GM18870 (cell line): Measurements from ENCODE around the gene PRR18.

Experiments used
- ATAC-seq: cut with Tn5 transposase; IDR thresholded peaks from one replicate; pipeline ENCODE4 v1.9.1; 2021; ENCODE audit warnings: moderate library complexity; ENCODE audit not compliant: unreplicated experiment

Gene PRR18

GRCh38 chr6:166278579-166279392, 29.4 kb downstream of the PRR18 start:
- no peak for ATAC-seq

- ATAC-seq = no peak
Observed at GRCh38 chr6:166277892-166278578, 30.2 kb downstream of the PRR18 start.

- no peak for ATAC-seq
Observed at GRCh38 chr6:166277018-166277417, 31.2 kb downstream of the PRR18 start.

DNA sequence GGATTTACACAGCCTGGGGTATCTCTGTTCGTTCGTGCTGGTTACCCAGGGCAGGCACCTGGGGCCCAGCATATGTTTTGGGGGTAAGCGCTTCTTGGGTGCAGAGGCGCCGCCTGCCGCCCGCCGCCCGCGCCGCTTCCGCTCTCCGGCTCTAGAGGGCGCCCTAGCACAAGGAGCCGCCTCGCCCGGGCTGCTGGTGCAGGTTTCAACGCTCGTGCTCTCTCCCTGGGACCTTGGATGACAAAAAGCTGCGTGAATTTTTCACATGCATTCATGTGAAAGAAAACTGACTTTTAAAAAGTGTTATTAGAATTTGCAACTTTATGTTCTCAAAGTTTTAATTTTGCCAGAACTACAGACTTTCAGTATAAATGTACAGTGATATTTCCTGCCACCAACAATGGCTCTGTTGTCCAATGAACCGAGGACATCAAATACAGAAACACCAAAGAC, 32.5 kb downstream of the PRR18 start:
- ATAC-seq = peak; percentile 65

- no peak for ATAC-seq
Observed at GRCh38 chr6:166274739-166275370, 33.3 kb downstream of the PRR18 start.

GRCh38 chr6:166274163-166274562, 34.0 kb downstream of the PRR18 start:
- no peak for ATAC-seq

DNA sequence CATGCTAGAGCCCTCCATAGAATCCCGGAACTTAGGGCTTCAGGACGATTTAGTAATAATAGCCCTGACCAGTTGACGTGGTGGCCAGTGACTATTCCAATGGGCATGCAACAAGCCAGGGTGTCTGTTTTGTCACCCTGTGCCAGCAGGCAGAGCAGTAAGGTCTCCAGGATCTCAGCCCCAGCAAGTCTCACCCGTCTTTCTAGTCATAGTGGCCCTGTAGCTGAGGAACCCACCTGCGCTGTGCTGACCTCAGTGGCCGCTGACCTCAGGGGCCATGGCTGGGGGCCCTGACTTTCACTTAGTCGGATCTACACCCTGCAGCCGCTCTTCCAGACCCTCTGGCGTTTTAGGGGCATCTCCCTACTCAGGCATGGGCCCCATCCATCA, 36.8 kb downstream of the PRR18 start:
- ATAC-seq = no peak

DNA sequence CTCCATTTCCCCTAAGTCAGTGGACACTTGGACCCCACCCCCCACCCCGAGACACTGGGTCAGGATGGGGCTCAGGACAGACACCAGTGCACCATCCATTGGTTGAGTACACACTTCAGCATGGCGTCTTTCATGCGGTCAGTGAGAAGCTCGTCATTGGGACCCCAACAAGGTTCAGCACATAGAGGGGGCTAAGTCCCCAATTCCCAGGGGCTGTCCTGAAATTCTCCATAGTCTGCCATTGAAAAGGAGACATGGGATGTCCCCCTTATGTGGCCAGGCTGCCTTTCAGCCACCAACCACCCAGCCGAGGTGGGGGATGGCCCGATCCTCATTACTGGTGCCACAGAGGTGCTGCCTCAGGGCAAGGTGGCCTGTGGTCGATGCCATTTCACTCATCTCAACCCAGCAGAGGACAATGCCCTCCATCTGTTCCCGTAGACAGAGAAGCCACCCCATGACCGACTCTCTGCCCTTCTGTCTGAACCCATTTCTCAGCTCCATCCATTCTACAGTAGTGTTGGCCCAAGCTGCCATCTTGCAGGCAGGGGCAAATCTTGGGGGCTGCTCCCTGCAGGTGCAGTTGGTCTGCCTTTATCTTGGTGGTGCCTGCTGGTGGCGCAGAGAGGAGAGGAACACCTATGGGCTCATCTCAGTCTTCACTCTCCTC, 37.4 kb downstream of the PRR18 start:
- ATAC-seq = no peak

DNA sequence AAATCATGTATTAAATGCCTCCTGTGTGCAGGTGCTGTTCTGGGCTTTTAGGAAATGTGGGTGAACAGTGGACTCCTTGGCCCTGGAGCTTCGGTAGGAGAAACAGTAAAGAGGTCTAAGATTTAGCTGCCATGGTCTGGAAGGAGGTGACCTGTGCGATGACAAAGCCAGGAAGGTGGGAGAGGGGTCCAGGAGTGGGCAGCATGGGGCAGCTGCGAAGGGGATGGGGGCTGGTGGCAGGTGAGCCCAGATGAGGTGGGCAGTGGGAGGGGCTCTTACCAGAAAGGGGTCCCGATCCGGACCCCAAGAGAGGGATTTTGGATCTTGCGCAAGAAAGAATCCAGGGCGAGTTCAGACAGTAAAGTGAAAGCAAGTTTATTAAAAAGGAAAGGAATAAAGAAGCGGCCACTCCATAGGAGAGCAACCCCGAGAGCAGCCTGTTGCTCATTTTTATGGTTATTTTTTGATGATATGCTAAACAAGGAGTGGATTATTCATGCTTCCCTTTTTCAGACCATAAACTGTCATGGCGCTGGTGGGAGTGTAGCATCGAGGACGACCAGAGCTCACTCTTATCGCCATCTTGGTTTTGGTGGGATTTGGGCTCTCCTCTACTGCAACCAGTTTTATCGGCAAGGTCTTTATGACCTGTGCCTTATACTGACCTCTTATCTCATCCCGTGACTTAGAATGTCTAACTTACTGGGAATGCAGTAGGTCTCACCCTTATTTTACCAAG, 38.7 kb downstream of the PRR18 start:
- ATAC-seq = no peak

- ATAC-seq = no peak
Observed at GRCh38 chr6:166268431-166268830, 39.8 kb downstream of the PRR18 start.

GRCh38 chr6:166267526-166267925, 40.7 kb downstream of the PRR18 start:
- no peak for ATAC-seq

- ATAC-seq = no peak
Observed at GRCh38 chr6:166266336-166266735, 41.9 kb downstream of the PRR18 start.

- ATAC-seq = no peak
Observed at GRCh38 chr6:166262743-166263515, 45.3 kb downstream of the PRR18 start.

GRCh38 chr6:166259296-166259977, 48.8 kb downstream of the PRR18 start:
- ATAC-seq = no peak

DNA sequence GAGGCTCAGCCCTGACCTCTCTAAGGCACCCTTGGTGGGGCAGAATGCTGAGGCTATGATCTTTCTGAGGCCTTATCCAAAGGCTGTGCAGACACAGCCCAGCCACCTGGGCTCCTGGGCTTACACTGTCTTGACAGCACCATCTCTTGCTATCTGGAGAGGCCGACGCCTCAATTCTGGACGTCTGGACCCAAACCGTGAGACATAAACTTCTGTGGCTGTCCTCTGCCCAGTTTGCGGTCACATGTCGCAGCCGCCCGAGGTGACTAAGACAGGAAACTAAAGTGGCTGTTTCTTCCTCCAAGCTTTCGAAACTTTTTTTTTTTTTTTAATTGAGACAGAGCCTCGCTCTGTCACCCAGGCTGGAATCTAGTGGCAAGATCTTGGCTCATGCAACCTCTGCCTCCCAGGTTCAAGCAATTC, 49.3 kb downstream of the PRR18 start:
- ATAC-seq = peak; percentile 62

GRCh38 chr6:166257911-166258318, 50.3 kb downstream of the PRR18 start:
- ATAC-seq = no peak
